CD14-positive monocyte (primary cell): ENCODE data around the gene IGFN1. TPM values are rescaled to one million over a fixed set of nuclear protein-coding genes. Genes with fewer than 3 reads are reported as not detected.
A peak's percentile ranks its signal among the peaks of the same experiment; 100 is the strongest.

Experiments
- DNase-seq, 3 donors: peaks; one replicate each; pipeline ENCODE4 v3.0.0-alpha.2; 2011 to 2022
- H2AFZ ChIP-seq: 2 replicates; pipeline ENCODE4 v1.6.0; 2012; ENCODE audit warnings: mild to moderate bottlenecking, low read depth, low read length, inconsistent platforms; ENCODE audit not compliant: insufficient read depth, poor library complexity, severe bottlenecking
- H3K27ac ChIP-seq, 2 donors: 1 replicate in 1 of 2; 2 replicates in 1 of 2; pipeline ENCODE4 v1.5.1; 2012 to 2013; ENCODE audit warnings: low read length in 2 of 2, control low read depth in 1 of 2, inconsistent platforms in 1 of 2, low read depth in 1 of 2, mild to moderate bottlenecking in 1 of 2
- H3K27me3 ChIP-seq, 2 donors: one replicate each; pipeline versions ENCODE4 v1.6.0 to v1.6.1; 2011 to 2013; ENCODE audit warnings: low read length in 2 of 2; ENCODE audit not compliant: control insufficient read depth in 2 of 2, insufficient read depth in 2 of 2
- H3K36me3 ChIP-seq, 2 donors: replicated peaks in 1 of 2; 1 replicate in 1 of 2; 2 replicates in 1 of 2; pipeline versions ENCODE4 v1.5.1 to v1.6.1; 2012 to 2013; ENCODE audit warnings: low read length in 2 of 2, control low read depth in 1 of 2, inconsistent platforms in 1 of 2, mild to moderate bottlenecking in 1 of 2; ENCODE audit not compliant: insufficient read depth in 2 of 2, control insufficient read depth in 1 of 2
- H3K4me1 ChIP-seq, 2 donors: 1 replicate in 1 of 2; 2 replicates in 1 of 2; pipeline versions ENCODE4 v1.5.1 to v1.6.1; 2012 to 2013; ENCODE audit warnings: low read length in 2 of 2, control low read depth in 1 of 2, inconsistent platforms in 1 of 2, mild to moderate bottlenecking in 1 of 2, moderate library complexity in 1 of 2; ENCODE audit not compliant: insufficient read depth in 2 of 2, control insufficient read depth in 1 of 2
- H3K4me2 ChIP-seq: replicated peaks from 2 replicates; pipeline ENCODE3; 2012; ENCODE audit warnings: low read length, moderate library complexity, mild to moderate bottlenecking; ENCODE audit not compliant: poor library complexity, severe bottlenecking; ENCODE audit errors: extremely low read depth
- H3K4me3 ChIP-seq, 3 experiments: fragments of 200-600 bp in 1 of 3; sonication (generic) in 1 of 3; replicated peaks in 1 of 3; 1 replicate in 2 of 3; 2 replicates in 1 of 3; pipeline ENCODE4 v1.5.1; 2011 to 2013; ENCODE audit warnings: low read length in 3 of 3, mild to moderate bottlenecking in 3 of 3, control low read depth in 2 of 3, low read depth in 2 of 3, inconsistent platforms in 1 of 3, moderate library complexity in 1 of 3
- H3K79me2 ChIP-seq: 2 replicates; pipeline ENCODE4 v1.6.0; 2012; ENCODE audit warnings: mild to moderate bottlenecking, control low read depth, inconsistent platforms, low read length, moderate library complexity; ENCODE audit not compliant: insufficient read depth
- H3K9ac ChIP-seq: 2 replicates; pipeline ENCODE4 v1.6.0; 2017; ENCODE audit warnings: low read length, mild to moderate bottlenecking; ENCODE audit not compliant: insufficient read depth, poor library complexity, severe bottlenecking
- H3K9me3 ChIP-seq, 2 donors: replicated peaks in 1 of 2; 1 replicate in 1 of 2; 2 replicates in 1 of 2; pipeline versions ENCODE4 v1.5.1 to v1.6.1; 2012 to 2013; ENCODE audit warnings: low read length in 2 of 2, control low read depth in 1 of 2; ENCODE audit not compliant: control insufficient read depth in 1 of 2, insufficient read depth in 1 of 2
- H4K20me1 ChIP-seq: 2 replicates; pipeline ENCODE4 v1.6.0; 2012; ENCODE audit warnings: mild to moderate bottlenecking, low read length, control low read depth, moderate library complexity; ENCODE audit not compliant: insufficient read depth
- H3K27ac Mint-ChIP-seq, 7 donors: one replicate each; pipeline ENCODE4 v1.8.0; 2020; ENCODE audit warnings: mild to moderate bottlenecking in 7 of 7, mixed read lengths in 7 of 7, moderate library complexity in 6 of 7, inconsistent platforms in 2 of 7
- H3K27me3 Mint-ChIP-seq, 3 donors: one replicate each; pipeline ENCODE4 v1.8.0; 2021 to 2022; ENCODE audit warnings: low read depth in 3 of 3, mild to moderate bottlenecking in 3 of 3, mixed read lengths in 3 of 3, moderate library complexity in 3 of 3, inconsistent platforms in 1 of 3
- H3K36me3 Mint-ChIP-seq, 2 donors: one replicate each; pipeline ENCODE4 v1.8.0; 2020; ENCODE audit warnings: mixed read lengths in 2 of 2, inconsistent platforms in 1 of 2, mild to moderate bottlenecking in 1 of 2
- H3K4me1 Mint-ChIP-seq: one replicate; pipeline ENCODE4 v1.8.0; 2020; ENCODE audit warnings: mild to moderate bottlenecking, mixed read lengths
- H3K4me3 Mint-ChIP-seq, 2 donors: one replicate each; pipeline ENCODE4 v1.8.0; 2020; ENCODE audit warnings: mild to moderate bottlenecking in 2 of 2, mixed read lengths in 2 of 2, moderate library complexity in 1 of 2
- H3K9me3 Mint-ChIP-seq, 7 donors: one replicate each; pipeline ENCODE4 v1.8.0; 2020 to 2022; ENCODE audit warnings: mixed read lengths in 7 of 7, mild to moderate bottlenecking in 6 of 7, moderate library complexity in 6 of 7, inconsistent platforms in 2 of 7
- CTCF ChIP-seq: fragments of 200-600 bp; IDR thresholded peaks from one replicate; pipeline ENCODE4 v1.8.0; 2022; ENCODE audit warnings: antibody characterized with exemption, mild to moderate bottlenecking
- WGBS: methylation state at CpG from one replicate; pipeline ENCODE4 v1.1.5; 2013; ENCODE audit warnings: missing lambda C conversion rate; ENCODE audit not compliant: insufficient coverage; 5-methylcytosine and 5-hydroxymethylcytosine counted together
- intact Hi-C, 2 donors: fragments of 100-400 bp; cut with micrococcal nuclease; formaldehyde crosslinking; loops; one replicate each; pipeline versions ENCODE4 v1.15.0 to v1.15.1; 2023
- polyA plus RNA-seq, 3 donors: library from polyadenylated mRNA; depleted of rRNA in 1 of 3; unstranded in 2 of 3; stranded (reverse) in 1 of 3; fragments of 300-500 nt in 2 of 3; fragments of >200 nt in 1 of 3; fragmentation: Illumina TruSeq in 2 of 3; gene quantifications; 1 replicate in 2 of 3; 2 replicates in 1 of 3; pipeline ENCODE4 v1.2.3, GENCODE V29; 2012 to 2021

Gene IGFN1
- polyA plus RNA-seq, 3 donors = not detected

- Mint-ChIP-seq H3K4me3 (no peak overlapping the region), H3K27me3 (peaks cover 0 to 2% (median 1%) of the 10 kb centered on the region in 3 donors), H3K36me3 (no peaks in the 10 kb centered on the region), H3K9me3 (no peaks in the 10 kb centered on the region), H3K27ac (peak overlapping the region in 1 of 7 donors; percentile 11), H3K4me1 (no peaks in the 10 kb centered on the region)
- no peaks in the 10 kb centered on the region for H3K4me1 ChIP-seq
- H4K20me1 ChIP-seq = no peaks in the 10 kb centered on the region
- no peak overlapping the region for H3K27ac ChIP-seq
- H3K36me3 ChIP-seq = no peaks in the 10 kb centered on the region
- no peaks in the 10 kb centered on the region for H3K9me3 ChIP-seq
- peak in 1 of 3 donors; percentile 2 for DNase-seq
- H3K9ac ChIP-seq = no peak overlapping the region
- H3K4me2 ChIP-seq = no peak overlapping the region
- no peaks in the 10 kb centered on the region for H3K79me2 ChIP-seq
- 95% methylated on average over 7 of the region's 10 CpGs for WGBS
- intact Hi-C loops = no loop called here
- no peak for TF ChIP-seq CTCF
- no peak overlapping the region for H3K4me3 ChIP-seq
- H3K27me3 ChIP-seq = no peaks in the 10 kb centered on the region
- H2AFZ ChIP-seq = no peak overlapping the region
Observed at GRCh38 chr1:201253411-201253810, 62.8 kb downstream of the IGFN1 start.

- Histone ChIP-seq H4K20me1 (no peaks in the 10 kb centered on the region), H2AFZ (no peak overlapping the region), H3K36me3 (no peaks in the 10 kb centered on the region), H3K4me3 (no peak overlapping the region), H3K9me3 (no peaks in the 10 kb centered on the region), H3K79me2 (no peaks in the 10 kb centered on the region), H3K27ac (no peak overlapping the region), H3K4me1 (no peaks in the 10 kb centered on the region), H3K27me3 (no peaks in the 10 kb centered on the region), H3K4me2 (no peak overlapping the region), H3K9ac (no peak overlapping the region)
- TF ChIP-seq CTCF = no peak
- DNase-seq = peak in 1 of 3 donors; percentile 1
- Mint-ChIP-seq H3K4me1 (no peaks in the 10 kb centered on the region), H3K9me3 (no peaks in the 10 kb centered on the region), H3K27ac (peak overlapping the region in 1 of 7 donors; percentile 21), H3K36me3 (no peaks in the 10 kb centered on the region), H3K27me3 (peaks cover 0 to 3% (median 1%) of the 10 kb centered on the region in 3 donors), H3K4me3 (no peak overlapping the region)
- 86% methylated on average over 4 of the region's 9 CpGs for WGBS
- intact Hi-C loops = no loop called here
Observed at GRCh38 chr1:201253906-201254624, 63.4 kb downstream of the IGFN1 start.
